Psoas muscle (tissue), 8 donors: ENCODE measurements around the gene UBE2L5. TPM values are rescaled to one million over a fixed set of nuclear protein-coding genes. Genes with fewer than 3 reads are reported as not detected.

Experiments used
- ATAC-seq, 4 donors: fragments of 200-7000 bp; cut with Tn5 transposase; one replicate each; pipeline ENCODE4 v1.9.1; 2020; ENCODE audit warnings: moderate library complexity in 3 of 4, mild to moderate bottlenecking in 2 of 4
- DNase-seq, 2 donors: peaks; one replicate each; pipeline ENCODE4 v3.0.0-alpha.2; 2020
- H3K27ac ChIP-seq: fragments of 200-600 bp; one replicate; pipeline ENCODE4 v1.8.0; 2022
- H3K27me3 ChIP-seq, 3 donors: fragments of 200-600 bp in 1 of 3; one replicate each; pipeline versions ENCODE4 v1.6.1 to v1.8.0; 2013 to 2022; ENCODE audit warnings: low read length in 2 of 3, mild to moderate bottlenecking in 2 of 3, moderate library complexity in 1 of 3; ENCODE audit not compliant: insufficient read depth in 3 of 3
- H3K36me3 ChIP-seq, 2 donors: fragments of 200-600 bp in 1 of 2; one replicate each; pipeline versions ENCODE4 v1.6.1 to v1.8.0; 2013 to 2022; ENCODE audit warnings: low read depth in 1 of 2, mild to moderate bottlenecking in 1 of 2, moderate library complexity in 1 of 2; ENCODE audit not compliant: insufficient read depth in 1 of 2
- H3K4me1 ChIP-seq: fragments of 200-600 bp; one replicate; pipeline ENCODE4 v1.8.0; 2022
- H3K4me3 ChIP-seq: fragments of 200-600 bp; one replicate; pipeline ENCODE4 v1.8.0; 2022; ENCODE audit warnings: mild to moderate bottlenecking
- H3K9me3 ChIP-seq: fragments of 200-600 bp; one replicate; pipeline ENCODE4 v1.8.0; 2022
- CTCF ChIP-seq: fragments of 200-600 bp; IDR thresholded peaks from one replicate; pipeline ENCODE4 v1.8.0; 2022; ENCODE audit warnings: antibody characterized with exemption
- WGBS, 3 donors: extraction: QIAGEN DNeasy Blood & Tissue Kit; methylation state at CpG; one replicate each; pipeline versions ENCODE4 v1.1.6 to v1.1.7; 2013; 5-methylcytosine and 5-hydroxymethylcytosine counted together
- intact Hi-C, 2 donors: fragments of 100-400 bp; cut with DNase I; formaldehyde crosslinking; loops; one replicate each; pipeline versions ENCODE4 v1.11.0 to v1.14.2; 2022
- polyA plus RNA-seq, 3 donors: library from polyadenylated mRNA; stranded (reverse); fragments of 200-250 nt; gene quantifications; one replicate each; pipeline ENCODE4 v1.2.3, GENCODE V29; 2013
- total RNA-seq, 4 donors: library from RNA; stranded (reverse); fragmentation: NEBNext Ultra II Directional in 2 of 4; extraction: Animal tissue kit (Norgen Biotek cat#: 25700) in 2 of 4; gene quantifications; one replicate each; pipeline versions ENCODE4 v1.2.1 to v1.2.4, GENCODE V29; 2021 to 2023
- donor health status: healthy with polysubstance abuse.
- donor health status: DM: no; HTN: no; CAD: no; lungs with moderate emphysema.
- donor health status: Bipolar disorder and iron deficiency.
- donor health status: healthy.
- donor health status: DM: yes; HTN: yes; CAD: no.
- donor health status: DM: no; HTN: no; CAD: no.
- donor health status: DM: no; HTN: no; CAD: no.
- donor health status: DM: yes; HTN: yes; CAD: no.

Gene UBE2L5
- total and polyA plus RNA-seq, 7 donors = not detected

GRCh38 chr13:30408319-30409101, 13.8 kb upstream of the UBE2L5 start:
- intact Hi-C loops = loop anchor here (1.0 to 5.0 kb wide), 2 partner anchors 39 to 54 kb away; no protein-coding TSS in a partner anchor
- no peaks in the 10 kb centered on the region for H3K27me3 ChIP-seq
- H3K27ac ChIP-seq = peak overlapping the region; percentile 85
- H3K36me3 ChIP-seq = no peaks in the 10 kb centered on the region
- peak; percentile 97 to 98 for DNase-seq
- WGBS, 3 donors = 10 to 15% (median 12%) methylated on average over 33 to 51 of the region's 51 CpGs
- H3K9me3 ChIP-seq = no peaks in the 10 kb centered on the region
- ATAC-seq = peak; percentile 95 to 97 (median 96)
- H3K4me1 ChIP-seq = peaks cover 5% of the 10 kb centered on the region
- TF ChIP-seq CTCF = peak; percentile 78
- H3K4me3 ChIP-seq = peak overlapping the region; percentile 65

GRCh38 chr13:30409886-30410704, 12.2 kb upstream of the UBE2L5 start:
- intact Hi-C loops = loop anchor here (5.0 kb wide), 1 partner anchor 37 kb away; no protein-coding TSS in a partner anchor
- DNase-seq (peak in 1 of 2 donors; percentile 36), ATAC-seq (peak in 1 of 4 donors; percentile 18)
- 67 to 74% (median 70%) methylated on average over 13 of the region's 13 CpGs for WGBS, 3 donors
- Histone ChIP-seq H3K4me3 (no peak overlapping the region), H3K36me3 (no peaks in the 10 kb centered on the region), H3K4me1 (peaks cover 5% of the 10 kb centered on the region), H3K27ac (peak overlapping the region; percentile 85), H3K9me3 (no peaks in the 10 kb centered on the region), H3K27me3 (no peaks in the 10 kb centered on the region)
- no peak for TF ChIP-seq CTCF

GRCh38 chr13:30410705-30411125, 11.6 kb upstream of the UBE2L5 start:
- DNase-seq (no peak), ATAC-seq (no peak)
- intact Hi-C loops = no loop called here
- WGBS, 3 donors = 89 to 94% (median 92%) methylated on average over 2 of the region's 2 CpGs
- peaks cover 5% of the 10 kb centered on the region for H3K4me1 ChIP-seq
- no peak for TF ChIP-seq CTCF
- H3K4me3 ChIP-seq = no peak overlapping the region
- H3K36me3 ChIP-seq = no peaks in the 10 kb centered on the region
- no peaks in the 10 kb centered on the region for H3K27me3 ChIP-seq
- no peaks in the 10 kb centered on the region for H3K9me3 ChIP-seq
- no peak overlapping the region for H3K27ac ChIP-seq

- TF ChIP-seq CTCF = no peak
- intact Hi-C loops = no loop called here
Measured at GRCh38 chr13:30412346-30412745, 9.9 kb upstream of the UBE2L5 start.

More at GRCh38 chr13:30412346-30412745, 9.9 kb upstream of the UBE2L5 start:
- Histone ChIP-seq H3K9me3 (no peaks in the 10 kb centered on the region), H3K36me3 (no peaks in the 10 kb centered on the region), H3K4me1 (peaks cover 5% of the 10 kb centered on the region), H3K27me3 (no peaks in the 10 kb centered on the region), H3K4me3 (no peak overlapping the region), H3K27ac (no peak overlapping the region)
- DNase-seq (no peak), ATAC-seq (no peak)
